Neutrophil (primary cell): ENCODE measurements around the gene MIEF1.

Source experiments
- H3K27ac ChIP-seq: fragments of 200-600 bp; sonication (generic); 2 replicates; pipeline ENCODE4 v1.5.1; 2016; ENCODE audit warnings: mild to moderate bottlenecking, moderate library complexity
- H3K27me3 ChIP-seq: fragments of 200-600 bp; sonication (generic); 2 replicates; pipeline ENCODE4 v1.6.0; 2016; ENCODE audit warnings: mild to moderate bottlenecking
- H3K36me3 ChIP-seq: fragments of 200-600 bp; sonication (generic); 2 replicates; pipeline ENCODE4 v1.5.1; 2017
- H3K4me1 ChIP-seq, 2 experiments: fragments of 200-600 bp in 1 of 2; sonication (generic) in 1 of 2; 1 replicate in 1 of 2; 2 replicates in 1 of 2; pipeline versions ENCODE4 v1.5.1 to v1.6.1; 2013 to 2016; ENCODE audit warnings: low read depth in 1 of 2, low read length in 1 of 2, mild to moderate bottlenecking in 1 of 2, moderate library complexity in 1 of 2; ENCODE audit not compliant: control insufficient read depth in 1 of 2, insufficient read depth in 1 of 2
- H3K4me3 ChIP-seq, 2 experiments: fragments of 200-600 bp in 1 of 2; sonication (generic) in 1 of 2; 1 replicate in 1 of 2; 2 replicates in 1 of 2; pipeline ENCODE4 v1.5.1; 2013 to 2016; ENCODE audit warnings: low read depth in 1 of 2, low read length in 1 of 2, mild to moderate bottlenecking in 1 of 2, moderate library complexity in 1 of 2
- H3K9me3 ChIP-seq: fragments of 200-600 bp; sonication (generic); 2 replicates; pipeline ENCODE4 v1.5.1; 2016
- CTCF ChIP-seq: fragments of 200-600 bp; sonication (generic); IDR thresholded peaks from 2 replicates; pipeline ENCODE4 v1.5.1; 2016; ENCODE audit warnings: antibody characterized with exemption

The MIEF1 gene

GRCh38 chr22:39476664-39477063 is 25.4 kb upstream of the MIEF1 start:
- Histone ChIP-seq H3K36me3 (no peaks in the 10 kb centered on the region), H3K27me3 (no peaks in the 10 kb centered on the region), H3K9me3 (no peaks in the 10 kb centered on the region), H3K4me3 (no peak overlapping the region), H3K4me1 (peaks cover 13 to 14% of the 10 kb centered on the region in 2 experiments), H3K27ac (no peak overlapping the region)
- TF ChIP-seq CTCF: no peak

- peaks cover 4 to 5% of the 10 kb centered on the region in 2 experiments for H3K4me1 ChIP-seq
Observed at GRCh38 chr22:39477542-39477941, 24.5 kb upstream of the MIEF1 start.

GRCh38 chr22:39478441-39478850 is 23.6 kb upstream of the MIEF1 start:
- H3K27ac ChIP-seq: no peak overlapping the region
- no peak for TF ChIP-seq CTCF
- H3K27me3 ChIP-seq: no peaks in the 10 kb centered on the region
- H3K4me3 ChIP-seq: no peak overlapping the region
- no peaks in the 10 kb centered on the region for H3K9me3 ChIP-seq
- no peaks in the 10 kb centered on the region for H3K4me1 ChIP-seq
- H3K36me3 ChIP-seq: no peaks in the 10 kb centered on the region

More at GRCh38 chr22:39477542-39477941, 24.5 kb upstream of the MIEF1 start:
- no peak for TF ChIP-seq CTCF
- Histone ChIP-seq H3K4me3 (no peak overlapping the region), H3K9me3 (no peaks in the 10 kb centered on the region), H3K27me3 (no peaks in the 10 kb centered on the region), H3K36me3 (no peaks in the 10 kb centered on the region), H3K27ac (no peak overlapping the region)

- Histone ChIP-seq H3K4me1 (no peaks in the 10 kb centered on the region), H3K4me3 (no peak overlapping the region), H3K9me3 (no peaks in the 10 kb centered on the region), H3K27ac (no peak overlapping the region), H3K36me3 (no peaks in the 10 kb centered on the region), H3K27me3 (no peaks in the 10 kb centered on the region)
- TF ChIP-seq CTCF: no peak
Observed at GRCh38 chr22:39479254-39479653, 22.8 kb upstream of the MIEF1 start.

GRCh38 chr22:39480557-39480956 is 21.5 kb upstream of the MIEF1 start:
- no peaks in the 10 kb centered on the region for H3K9me3 ChIP-seq
- H3K36me3 ChIP-seq: no peaks in the 10 kb centered on the region
- H3K4me3 ChIP-seq: no peak overlapping the region
- no peaks in the 10 kb centered on the region for H3K4me1 ChIP-seq
- no peak for TF ChIP-seq CTCF
- H3K27me3 ChIP-seq: no peaks in the 10 kb centered on the region
- H3K27ac ChIP-seq: no peak overlapping the region

- no peak for TF ChIP-seq CTCF
- H3K27ac ChIP-seq: no peak overlapping the region
- no peaks in the 10 kb centered on the region for H3K36me3 ChIP-seq
- no peak overlapping the region for H3K4me3 ChIP-seq
- H3K9me3 ChIP-seq: no peaks in the 10 kb centered on the region
- H3K27me3 ChIP-seq: no peaks in the 10 kb centered on the region
- no peaks in the 10 kb centered on the region for H3K4me1 ChIP-seq
Observed at GRCh38 chr22:39481054-39481453, 21.0 kb upstream of the MIEF1 start.
